Stomach (tissue), 4 donors: ENCODE results near the gene CCDC88C.

Source experiments
- CTCF ChIP-seq, 7 experiments: fragments of 450-650 bp in 4 of 7; fragments of 200-600 bp in 3 of 7; sonication (generic) in 3 of 7; IDR thresholded peaks; one replicate each; pipeline ENCODE4 v1.5.1; 2016 to 2019; ENCODE audit warnings: antibody characterized with exemption in 7 of 7, control low read depth in 2 of 7, mild to moderate bottlenecking in 1 of 7
- EP300 ChIP-seq: sonication (generic); formaldehyde crosslinking; IDR thresholded peaks from one replicate; pipeline ENCODE4 v1.6.1; 2017; ENCODE audit warnings: antibody characterized with exemption
- POLR2A ChIP-seq, 4 donors: fragments of 450-650 bp; IDR thresholded peaks; one replicate each; pipeline ENCODE4 v1.6.1; 2016; ENCODE audit warnings: antibody characterized with exemption in 4 of 4, control low read depth in 2 of 4, mild to moderate bottlenecking in 1 of 4, moderate library complexity in 1 of 4
- POLR2AphosphoS5 ChIP-seq, 3 donors: sonication (generic); formaldehyde crosslinking; IDR thresholded peaks; one replicate each; pipeline ENCODE4 v1.6.1; 2016; ENCODE audit warnings: antibody characterized with exemption in 3 of 3

DNA sequence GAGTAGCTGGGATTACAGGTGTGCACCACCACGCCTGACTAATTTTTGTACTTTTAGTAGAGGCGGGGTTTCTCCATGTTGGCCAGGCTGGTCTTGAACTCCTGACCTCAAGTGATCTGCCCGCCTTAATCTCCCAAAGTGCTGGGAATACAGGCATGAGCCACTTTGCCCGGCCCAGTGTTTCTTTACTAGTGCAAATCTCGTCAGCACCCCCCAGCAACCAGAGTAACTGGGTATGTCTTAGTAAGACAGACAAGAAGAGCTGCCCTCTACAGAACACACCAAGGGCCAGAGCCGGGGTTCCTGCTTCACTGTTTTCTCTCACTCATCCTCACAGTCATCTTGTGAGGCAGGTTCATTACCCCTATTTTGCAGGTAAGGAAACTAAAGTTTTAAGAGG is 94.6 kb downstream of the CCDC88C start:
- TF ChIP-seq CTCF (IDR thresholded peaks at IDR 0.05) (no peak), POLR2AphosphoS5 (IDR thresholded peaks at IDR 0.05) (no peak), POLR2A (IDR thresholded peaks at IDR 0.05) (no peak), EP300 (no peak)
